Activated T-helper 9 cell treated with anti-CD3 and anti-CD28 coated beads, Interleukin-2, amount 50 U/mL, for 16 hours (primary cell): Measurements from ENCODE around the gene AK2.
A peak's percentile ranks its signal among the peaks of the same experiment; 100 is the strongest.
"Not testable (repeated sequence)": the region's sequence is repeated elsewhere in the genome, so short reads cannot be mapped to it uniquely, and the experiment has no call there.

ENCODE experiments used
- DNase-seq: peaks from one replicate; pipeline ENCODE4 v3.0.0-alpha.2; 2020; ENCODE audit warnings: low read depth

Gene AK2

DNA sequence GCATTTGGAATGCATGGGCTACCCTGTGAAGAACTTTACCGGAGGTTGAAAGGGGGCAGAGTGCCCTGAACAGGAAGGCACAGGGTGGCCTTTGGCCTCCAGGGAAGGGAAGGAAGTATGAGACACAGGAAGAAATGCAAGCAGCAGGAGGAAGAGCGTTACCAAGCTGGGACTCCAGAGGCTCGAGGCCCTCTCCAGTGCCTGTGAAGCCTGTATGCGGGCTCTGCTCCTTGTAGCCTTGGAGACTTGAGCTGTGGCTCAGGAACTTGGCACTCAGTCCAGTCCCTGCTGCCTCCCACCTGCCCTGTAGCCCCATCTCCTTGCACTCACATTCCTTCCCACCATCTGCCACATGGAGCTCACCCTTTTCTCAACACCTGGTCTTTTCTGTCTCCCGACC is 38.6 kb downstream of the AK2 start:
- no peak for DNase-seq

GRCh38 chr1:32997381-32997891 is 39.2 kb downstream of the AK2 start:
- no peak for DNase-seq

- not testable (repeated sequence) for DNase-seq
Measured at GRCh38 chr1:32993324-32993636, 43.4 kb downstream of the AK2 start.

- DNase-seq: peak; percentile 40
Measured at GRCh38 chr1:32992489-32993323, 44.0 kb downstream of the AK2 start.

GRCh38 chr1:32991819-32992488 is 44.7 kb downstream of the AK2 start:
- no peak for DNase-seq

DNA sequence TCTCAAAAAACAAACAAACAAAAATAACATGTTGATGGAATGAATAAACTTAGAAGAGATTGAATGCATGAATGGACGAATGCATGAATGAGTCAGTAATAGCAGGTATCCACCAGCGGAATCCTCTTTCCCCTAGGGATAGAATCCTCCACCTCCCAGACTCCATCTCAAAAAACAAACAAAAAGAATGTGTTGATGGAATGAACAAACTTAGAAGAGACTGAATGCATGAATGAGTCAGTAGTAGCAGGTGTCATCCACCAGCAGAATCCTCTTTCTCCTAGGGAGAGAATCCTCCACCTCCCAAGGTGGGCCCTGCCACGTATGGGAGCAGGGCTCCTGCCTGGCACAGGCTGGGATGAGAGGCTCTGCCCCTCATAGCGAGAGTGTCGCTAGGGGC is 45.3 kb downstream of the AK2 start:
- no peak for DNase-seq

DNA sequence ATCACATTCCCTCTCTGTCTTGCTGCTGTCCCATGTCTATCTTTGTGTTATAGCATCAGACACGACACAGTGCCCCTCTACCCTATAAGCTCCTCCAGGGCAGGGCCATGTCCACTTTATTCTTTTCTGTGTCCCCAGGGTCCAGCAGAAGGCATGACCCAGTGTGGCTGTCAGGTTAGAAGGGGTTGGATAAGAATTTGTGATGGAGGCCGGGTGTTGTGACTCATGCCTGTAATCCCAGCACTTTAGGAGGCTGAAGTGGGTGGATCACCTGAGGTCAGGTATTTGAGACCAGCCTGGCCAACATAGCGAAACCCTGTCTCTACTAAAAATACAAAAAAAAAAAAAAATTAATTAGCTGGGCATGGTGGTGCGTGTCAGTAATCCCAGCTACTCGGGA is 45.8 kb downstream of the AK2 start:
- no peak for DNase-seq

GRCh38 chr1:32989160-32990050 is 47.3 kb downstream of the AK2 start:
- no peak for DNase-seq

DNA sequence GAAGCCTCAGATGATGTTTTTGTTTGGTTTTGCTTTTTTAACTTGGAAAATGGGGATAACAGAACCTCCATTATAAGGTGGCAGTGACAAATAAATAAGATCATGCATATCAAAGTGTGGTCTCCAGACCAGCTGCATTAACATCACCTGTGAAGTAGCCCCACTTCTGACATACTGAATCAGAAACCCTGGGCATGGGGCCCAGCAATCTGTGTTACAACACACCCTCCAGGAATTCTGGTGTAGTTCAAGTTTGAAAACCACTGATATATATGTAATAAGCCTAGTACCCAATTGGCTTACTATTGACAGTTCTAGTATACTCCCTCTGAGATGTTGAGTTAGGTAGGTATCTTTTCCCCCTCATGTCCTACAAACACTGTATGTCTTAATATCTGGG is 48.0 kb downstream of the AK2 start:
- DNase-seq: no peak

DNA sequence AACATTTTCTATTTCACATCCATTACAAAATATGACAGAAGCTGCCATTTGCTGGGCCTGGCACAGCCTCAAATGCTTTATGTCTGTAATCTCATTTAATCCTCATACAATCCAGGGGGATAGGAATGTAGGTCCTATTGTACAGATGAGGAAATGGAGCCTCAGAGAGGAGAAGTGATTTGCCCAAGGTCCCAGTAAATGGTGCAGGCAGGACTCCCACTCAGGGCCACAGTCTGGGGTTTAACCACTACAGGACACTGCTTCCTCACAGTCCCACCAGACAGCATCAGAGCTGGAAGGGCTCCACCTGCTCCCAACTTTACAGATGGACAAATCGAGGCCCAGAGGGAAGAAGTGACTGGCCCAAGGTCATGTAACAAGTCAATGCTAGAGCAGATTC is 51.5 kb downstream of the AK2 start:
- no peak for DNase-seq

- DNase-seq: peak; percentile 31
Measured at GRCh38 chr1:32984455-32985171, 52.1 kb downstream of the AK2 start.

GRCh38 chr1:32984090-32984454 is 52.6 kb downstream of the AK2 start:
- DNase-seq: no peak

- DNase-seq: no peak
Measured at GRCh38 chr1:32983020-32983419, 53.7 kb downstream of the AK2 start.

- peak; percentile 46 for DNase-seq
Measured at GRCh38 chr1:32981003-32981901, 55.4 kb downstream of the AK2 start.

- no peak for DNase-seq
Measured at GRCh38 chr1:32980080-32980479, 56.6 kb downstream of the AK2 start.

- DNase-seq: no peak
Measured at GRCh38 chr1:32978854-32979253, 57.8 kb downstream of the AK2 start.

- DNase-seq: no peak
Measured at GRCh38 chr1:32977546-32978087, 59.1 kb downstream of the AK2 start.

DNA sequence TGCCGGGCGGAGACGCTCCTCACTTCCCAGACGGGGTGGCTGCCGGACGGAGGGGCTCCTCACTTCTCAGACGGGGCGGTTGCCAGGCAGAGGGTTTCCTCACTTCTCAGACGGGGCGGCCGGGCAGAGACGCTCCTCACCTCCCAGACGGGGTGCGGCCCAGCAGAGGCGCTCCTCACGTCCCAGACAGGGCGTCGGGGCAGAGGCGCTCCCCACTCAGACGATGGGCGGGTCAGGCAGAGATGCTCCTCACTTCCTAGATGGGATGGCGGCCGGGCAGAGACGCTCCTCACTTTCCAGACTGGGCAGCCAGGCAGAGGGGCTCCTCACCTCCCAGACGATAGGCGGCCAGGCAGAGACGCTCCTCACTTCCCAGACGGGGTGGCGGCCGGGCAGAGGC is 61.6 kb downstream of the AK2 start:
- not testable (repeated sequence) for DNase-seq

GRCh38 chr1:32973458-32973857 is 63.2 kb downstream of the AK2 start:
- DNase-seq: not testable (repeated sequence)

GRCh38 chr1:32972814-32973428 is 63.8 kb downstream of the AK2 start:
- DNase-seq: no peak
